Measurements from ENCODE around the gene HIVEP3.

DNA sequence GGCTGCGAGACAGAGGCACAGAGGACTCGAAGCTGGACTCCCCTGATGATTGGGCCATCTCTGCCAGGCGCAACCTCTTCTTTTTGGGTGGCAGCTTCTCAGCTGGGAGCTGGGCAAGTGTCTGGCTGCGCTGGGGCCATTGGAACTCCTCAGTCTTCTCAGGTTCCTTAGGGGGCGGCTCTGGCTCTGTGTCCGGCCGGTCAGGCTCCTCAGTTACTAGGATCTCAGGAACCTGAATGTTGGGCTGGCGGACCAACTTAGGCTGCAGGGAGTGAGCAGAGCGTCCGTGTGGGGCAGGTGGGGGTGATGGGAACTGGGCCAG is 336.8 kb downstream of the HIVEP3 start:
- TF ChIP-seq, protein P1, sequence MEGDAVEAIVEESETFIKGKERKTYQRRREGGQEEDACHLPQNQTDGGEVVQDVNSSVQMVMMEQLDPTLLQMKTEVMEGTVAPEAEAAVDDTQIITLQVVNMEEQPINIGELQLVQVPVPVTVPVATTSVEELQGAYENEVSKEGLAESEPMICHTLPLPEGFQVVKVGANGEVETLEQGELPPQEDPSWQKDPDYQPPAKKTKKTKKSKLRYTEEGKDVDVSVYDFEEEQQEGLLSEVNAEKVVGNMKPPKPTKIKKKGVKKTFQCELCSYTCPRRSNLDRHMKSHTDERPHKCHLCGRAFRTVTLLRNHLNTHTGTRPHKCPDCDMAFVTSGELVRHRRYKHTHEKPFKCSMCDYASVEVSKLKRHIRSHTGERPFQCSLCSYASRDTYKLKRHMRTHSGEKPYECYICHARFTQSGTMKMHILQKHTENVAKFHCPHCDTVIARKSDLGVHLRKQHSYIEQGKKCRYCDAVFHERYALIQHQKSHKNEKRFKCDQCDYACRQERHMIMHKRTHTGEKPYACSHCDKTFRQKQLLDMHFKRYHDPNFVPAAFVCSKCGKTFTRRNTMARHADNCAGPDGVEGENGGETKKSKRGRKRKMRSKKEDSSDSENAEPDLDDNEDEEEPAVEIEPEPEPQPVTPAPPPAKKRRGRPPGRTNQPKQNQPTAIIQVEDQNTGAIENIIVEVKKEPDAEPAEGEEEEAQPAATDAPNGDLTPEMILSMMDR (IDR thresholded peaks at IDR 0.05) = no peak
- no peak for TF ChIP-seq POLR2AphosphoS5 (IDR thresholded peaks at IDR 0.05; ENCODE audit: insufficient read depth in 1 of 2, low read depth in 1 of 2)
- no peak for TF ChIP-seq POLR2A (IDR thresholded peaks at IDR 0.05)
